ENCODE results near the gene NOL6. TPM values are rescaled to one million over a fixed set of nuclear protein-coding genes. Genes with fewer than 3 reads are reported as not detected.

The NOL6 gene
- total RNA-seq, 1 experiment from 2014 or later: 49.6 TPM

- no peaks in the 10 kb centered on the region for H3K9me3 ChIP-seq (ENCODE audit: low read depth, low read length, poor library complexity, severe bottlenecking)
- H3K4me3 ChIP-seq (ENCODE audit: low read depth, low read length, poor library complexity, severe bottlenecking): no peak overlapping the region
- H3K27ac ChIP-seq (ENCODE audit: low read depth, low read length, poor library complexity, severe bottlenecking): no peak overlapping the region
- H3K27me3 ChIP-seq (replicated peaks; ENCODE audit: insufficient read depth, low read depth, low read length, poor library complexity): no peaks in the 10 kb centered on the region
- CTCF ChIA-PET: no interaction called here
- no peak for DNase-seq (ENCODE audit: low spot score)
- no TSS peak for BruUV-seq (replicated peaks)
- no peaks in the 10 kb centered on the region for H3K4me1 ChIP-seq (ENCODE audit: insufficient read depth, low read length, poor library complexity, severe bottlenecking)
- no peak for TF ChIP-seq EZH2 (IDR thresholded peaks at IDR 0.05; ENCODE audit: borderline replicate concordance, low read depth, low read length, poor library complexity, severe bottlenecking)
- no peak for TF ChIP-seq CTCF (conservative IDR thresholded peaks at IDR 0.05; ENCODE audit: low read depth, low read length)
- peaks cover 6% of the 10 kb centered on the region for H3K36me3 ChIP-seq (ENCODE audit: insufficient read depth, low read length, poor library complexity, severe bottlenecking)
- intact Hi-C loops (cut with micrococcal nuclease; ENCODE audit: unreplicated experiment): no loop called here
- POLR2A ChIA-PET (ENCODE audit: low non-redundant PET): no interaction called here
Observed at GRCh38 chr9:33476503-33476902, 2.8 kb upstream of the NOL6 start.

GRCh38 chr9:33475357-33475756, 1.6 kb upstream of the NOL6 start:
- Histone ChIP-seq H3K27ac (ENCODE audit: low read depth, low read length, poor library complexity, severe bottlenecking) (no peak overlapping the region), H3K4me3 (ENCODE audit: low read depth, low read length, poor library complexity, severe bottlenecking) (no peak overlapping the region), H3K9me3 (ENCODE audit: low read depth, low read length, poor library complexity, severe bottlenecking) (no peaks in the 10 kb centered on the region), H3K4me1 (ENCODE audit: insufficient read depth, low read length, poor library complexity, severe bottlenecking) (no peaks in the 10 kb centered on the region), H3K36me3 (ENCODE audit: insufficient read depth, low read length, poor library complexity, severe bottlenecking) (peaks cover 6% of the 10 kb centered on the region), H3K27me3 (replicated peaks; ENCODE audit: insufficient read depth, low read depth, low read length, poor library complexity) (no peaks in the 10 kb centered on the region)
- DNase-seq (ENCODE audit: low spot score): no peak
- CTCF ChIA-PET: no interaction called here
- POLR2A ChIA-PET (ENCODE audit: low non-redundant PET): interaction anchor here (0.5 kb wide), 1 partner anchor 42 kb away, joined by 3 read pairs; no protein-coding TSS in a partner anchor
- intact Hi-C loops (cut with micrococcal nuclease; ENCODE audit: unreplicated experiment): no loop called here
- no TSS peak for BruUV-seq (replicated peaks)
- no peak for TF ChIP-seq CTCF (conservative IDR thresholded peaks at IDR 0.05; ENCODE audit: low read depth, low read length)
- TF ChIP-seq EZH2 (IDR thresholded peaks at IDR 0.05; ENCODE audit: borderline replicate concordance, low read depth, low read length, poor library complexity, severe bottlenecking): no peak

- Histone ChIP-seq H3K4me3 (ENCODE audit: low read depth, low read length, poor library complexity, severe bottlenecking) (peak overlapping the region; percentile 86), H3K36me3 (ENCODE audit: insufficient read depth, low read length, poor library complexity, severe bottlenecking) (peaks cover 25% of the 10 kb centered on the region), H3K27me3 (replicated peaks; ENCODE audit: insufficient read depth, low read depth, low read length, poor library complexity) (no peaks in the 10 kb centered on the region), H3K9me3 (ENCODE audit: low read depth, low read length, poor library complexity, severe bottlenecking) (no peaks in the 10 kb centered on the region), H3K27ac (ENCODE audit: low read depth, low read length, poor library complexity, severe bottlenecking) (peak overlapping the region; percentile 57), H3K4me1 (ENCODE audit: insufficient read depth, low read length, poor library complexity, severe bottlenecking) (no peaks in the 10 kb centered on the region)
- no peak for TF ChIP-seq EZH2 (IDR thresholded peaks at IDR 0.05; ENCODE audit: borderline replicate concordance, low read depth, low read length, poor library complexity, severe bottlenecking)
- TF ChIP-seq CTCF (conservative IDR thresholded peaks at IDR 0.05; ENCODE audit: low read depth, low read length): no peak
- BruUV-seq (replicated peaks): TSS peak; percentile 78
- CTCF ChIA-PET: interaction anchor here (1.1 to 1.4 kb wide), 3 partner anchors 20 to 26 kb away, joined by 4 to 6 read pairs (median 5); partner anchors contain the start of gene AQP3
- DNase-seq (ENCODE audit: low spot score): no peak
- POLR2A ChIA-PET (ENCODE audit: low non-redundant PET): no interaction called here
- intact Hi-C loops (cut with micrococcal nuclease; ENCODE audit: unreplicated experiment): no loop called here
Observed at GRCh38 chr9:33472881-33473615, 676 bp downstream of the NOL6 start.

Measured in A673 (cell line).